NCI-H2107 treated with DMSO at 0.1 percent for 48 hours (cell line): ENCODE measurements around the gene OR2B3.
"Not testable (repeated sequence)": the region's sequence is repeated elsewhere in the genome, so short reads cannot be mapped to it uniquely, and the experiment has no call there.

Source experiments
- DNase-seq: peaks from one replicate; lab custom pipeline; 2025; ENCODE audit not compliant: unreplicated experiment; lab: John Stamatoyannopoulos, UW

OR2B3 gene

GRCh38 chr6:29087213-29087612 is at the start of gene OR2B3:
Gene OR2B3, minus strand, starts transcription at chr6:29087313. Its CDS starts 65 bp downstream, at chr6:29087248.
- no peak for DNase-seq

GRCh38 chr6:29131691-29132090 is 44.6 kb upstream of the OR2B3 start:
- no peak for DNase-seq

GRCh38 chr6:29130644-29131043 is 43.5 kb upstream of the OR2B3 start:
- DNase-seq: no peak

GRCh38 chr6:29129326-29130012 is 42.4 kb upstream of the OR2B3 start:
- DNase-seq: no peak

- not testable (repeated sequence) for DNase-seq
Observed at GRCh38 chr6:29114964-29115363, 27.9 kb upstream of the OR2B3 start.

GRCh38 chr6:29112135-29112534 is 25.0 kb upstream of the OR2B3 start:
- no peak for DNase-seq

- no peak for DNase-seq
Observed at GRCh38 chr6:29107758-29108157, 20.6 kb upstream of the OR2B3 start, which contains the start of gene OR2J3. Gene OR2J3, plus strand, starts transcription at chr6:29108058. Its CDS starts 3,833 bp downstream, at chr6:29111891.

GRCh38 chr6:29099190-29099589 is 12.1 kb upstream of the OR2B3 start, which contains the start of gene OR2J1:
Gene OR2J1, plus strand, starts transcription at chr6:29099490. Its CDS starts 1,453 bp downstream, at chr6:29100943.
- no peak for DNase-seq

GRCh38 chr6:29097803-29098202 is 10.7 kb upstream of the OR2B3 start:
- no peak for DNase-seq

- DNase-seq: no peak
Observed at GRCh38 chr6:29092957-29093356, 5.8 kb upstream of the OR2B3 start.

- no peak for DNase-seq
Observed at GRCh38 chr6:29082457-29082856, 4.7 kb downstream of the OR2B3 start.

- DNase-seq: no peak
Observed at GRCh38 chr6:29081312-29081711, 5.8 kb downstream of the OR2B3 start.

- DNase-seq: no peak
Observed at GRCh38 chr6:29079203-29079602, 7.9 kb downstream of the OR2B3 start.

GRCh38 chr6:29071831-29072723 is 15.0 kb downstream of the OR2B3 start:
- DNase-seq: no peak

- DNase-seq: no peak
Observed at GRCh38 chr6:29051680-29052079, 35.4 kb downstream of the OR2B3 start.

- DNase-seq: no peak
Observed at GRCh38 chr6:29045075-29045474, 42.0 kb downstream of the OR2B3 start, which contains the start of gene OR2W1. Gene OR2W1, minus strand, starts transcription at chr6:29045175. Its CDS starts 0 bp downstream, at chr6:29045175.
